A549 (cell line): ENCODE results near the gene RHOJ.

Experiments used
- NFE2L2 ChIP-seq: fragments of 150-350 bp; conservative IDR thresholded peaks from 2 replicates; pipeline ENCODE4 v1.6.1; 2014; ENCODE audit warnings: low read length
- RAD21 ChIP-seq, 2 experiments: fragments of >200 bp in 1 of 2; sonication (Bioruptor Twin) in 1 of 2; formaldehyde crosslinking in 1 of 2; IDR thresholded peaks in 1 of 2; conservative IDR thresholded peaks in 1 of 2; 2 replicates in 1 of 2; 3 replicates in 1 of 2; pipeline ENCODE4 v1.6.1; 2012 to 2018; ENCODE audit warnings: inconsistent platforms in 1 of 2
- SMC3 ChIP-seq: fragments of >200 bp; sonication (Bioruptor Twin); formaldehyde crosslinking; IDR thresholded peaks from 3 replicates; pipeline ENCODE4 v1.6.1; 2018; ENCODE audit warnings: inconsistent platforms
- TF ChIP-seq, protein P1 (sequence below): fragments of >200 bp; sonication (Bioruptor Twin); formaldehyde crosslinking; IDR thresholded peaks from 3 replicates; pipeline ENCODE4 v1.6.1; 2016
- TF ChIP-seq, protein P2 (sequence below): fragments of >200 bp; sonication (Bioruptor Twin); formaldehyde crosslinking; IDR thresholded peaks from 3 replicates; pipeline ENCODE4 v1.5.1; 2016

DNA sequence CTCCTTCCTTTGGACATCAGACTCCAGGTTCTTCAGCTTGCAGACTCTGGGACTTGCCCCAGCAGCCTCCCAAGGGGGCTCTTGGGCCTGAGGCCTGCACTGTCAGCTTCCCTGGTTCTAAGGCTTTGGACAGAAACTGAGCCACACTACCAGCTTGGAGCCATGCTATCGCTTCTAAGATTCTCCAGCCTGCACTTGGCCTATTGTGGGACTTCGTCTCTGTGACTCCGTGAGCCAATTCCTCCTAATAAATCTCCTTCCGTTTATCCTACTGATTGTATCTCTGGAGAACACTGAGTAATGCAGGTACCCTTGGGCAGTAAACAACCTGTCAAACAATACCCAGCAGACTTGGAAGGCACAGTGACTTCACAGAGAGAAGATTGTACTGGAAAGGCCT, 24.9 kb upstream of the RHOJ start:
- TF ChIP-seq SMC3 (no peak), RAD21 (conservative IDR thresholded peaks at IDR 0.05 in 1 of 2, IDR thresholded peaks at IDR 0.05 in 1 of 2) (no peak), NFE2L2 (no peak)
- TF ChIP-seq, protein P1, sequence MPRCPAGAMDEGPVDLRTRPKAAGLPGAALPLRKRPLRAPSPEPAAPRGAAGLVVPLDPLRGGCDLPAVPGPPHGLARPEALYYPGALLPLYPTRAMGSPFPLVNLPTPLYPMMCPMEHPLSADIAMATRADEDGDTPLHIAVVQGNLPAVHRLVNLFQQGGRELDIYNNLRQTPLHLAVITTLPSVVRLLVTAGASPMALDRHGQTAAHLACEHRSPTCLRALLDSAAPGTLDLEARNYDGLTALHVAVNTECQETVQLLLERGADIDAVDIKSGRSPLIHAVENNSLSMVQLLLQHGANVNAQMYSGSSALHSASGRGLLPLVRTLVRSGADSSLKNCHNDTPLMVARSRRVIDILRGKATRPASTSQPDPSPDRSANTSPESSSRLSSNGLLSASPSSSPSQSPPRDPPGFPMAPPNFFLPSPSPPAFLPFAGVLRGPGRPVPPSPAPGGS: no peak
- TF ChIP-seq, protein P2, sequence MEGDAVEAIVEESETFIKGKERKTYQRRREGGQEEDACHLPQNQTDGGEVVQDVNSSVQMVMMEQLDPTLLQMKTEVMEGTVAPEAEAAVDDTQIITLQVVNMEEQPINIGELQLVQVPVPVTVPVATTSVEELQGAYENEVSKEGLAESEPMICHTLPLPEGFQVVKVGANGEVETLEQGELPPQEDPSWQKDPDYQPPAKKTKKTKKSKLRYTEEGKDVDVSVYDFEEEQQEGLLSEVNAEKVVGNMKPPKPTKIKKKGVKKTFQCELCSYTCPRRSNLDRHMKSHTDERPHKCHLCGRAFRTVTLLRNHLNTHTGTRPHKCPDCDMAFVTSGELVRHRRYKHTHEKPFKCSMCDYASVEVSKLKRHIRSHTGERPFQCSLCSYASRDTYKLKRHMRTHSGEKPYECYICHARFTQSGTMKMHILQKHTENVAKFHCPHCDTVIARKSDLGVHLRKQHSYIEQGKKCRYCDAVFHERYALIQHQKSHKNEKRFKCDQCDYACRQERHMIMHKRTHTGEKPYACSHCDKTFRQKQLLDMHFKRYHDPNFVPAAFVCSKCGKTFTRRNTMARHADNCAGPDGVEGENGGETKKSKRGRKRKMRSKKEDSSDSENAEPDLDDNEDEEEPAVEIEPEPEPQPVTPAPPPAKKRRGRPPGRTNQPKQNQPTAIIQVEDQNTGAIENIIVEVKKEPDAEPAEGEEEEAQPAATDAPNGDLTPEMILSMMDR: no peak
